GM21723 (cell line): ENCODE results near the gene LDLRAD3.

Source experiments
- ATAC-seq: cut with Tn5 transposase; IDR thresholded peaks from one replicate; pipeline ENCODE4 v1.9.1; 2021; ENCODE audit warnings: mild to moderate bottlenecking, moderate library complexity; ENCODE audit not compliant: unreplicated experiment

Gene LDLRAD3

GRCh38 chr11:35953081-35953760 lies 9.4 kb downstream of the LDLRAD3 start:
- ATAC-seq = no peak

GRCh38 chr11:35954205-35954604 lies 10.3 kb downstream of the LDLRAD3 start:
- no peak for ATAC-seq

DNA sequence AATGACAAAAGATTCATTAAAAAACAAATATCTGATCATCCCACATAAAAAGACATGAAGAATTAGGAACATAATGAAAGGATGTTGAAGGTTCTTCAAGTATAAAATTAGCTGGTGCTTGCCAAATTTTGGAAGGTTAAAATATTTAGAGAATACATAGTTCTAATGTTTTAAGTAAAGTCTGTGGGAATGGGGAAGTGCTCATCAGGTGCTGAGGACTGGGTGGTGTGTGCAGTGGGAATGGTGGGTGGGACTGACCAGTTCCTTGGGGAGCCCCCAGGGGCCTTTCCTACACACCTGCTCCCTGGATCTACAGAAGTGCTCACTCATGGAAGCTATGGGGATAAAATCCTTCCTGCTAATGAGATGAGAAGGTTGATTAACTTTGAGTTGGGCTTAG lies 11.8 kb downstream of the LDLRAD3 start:
- no peak for ATAC-seq

DNA sequence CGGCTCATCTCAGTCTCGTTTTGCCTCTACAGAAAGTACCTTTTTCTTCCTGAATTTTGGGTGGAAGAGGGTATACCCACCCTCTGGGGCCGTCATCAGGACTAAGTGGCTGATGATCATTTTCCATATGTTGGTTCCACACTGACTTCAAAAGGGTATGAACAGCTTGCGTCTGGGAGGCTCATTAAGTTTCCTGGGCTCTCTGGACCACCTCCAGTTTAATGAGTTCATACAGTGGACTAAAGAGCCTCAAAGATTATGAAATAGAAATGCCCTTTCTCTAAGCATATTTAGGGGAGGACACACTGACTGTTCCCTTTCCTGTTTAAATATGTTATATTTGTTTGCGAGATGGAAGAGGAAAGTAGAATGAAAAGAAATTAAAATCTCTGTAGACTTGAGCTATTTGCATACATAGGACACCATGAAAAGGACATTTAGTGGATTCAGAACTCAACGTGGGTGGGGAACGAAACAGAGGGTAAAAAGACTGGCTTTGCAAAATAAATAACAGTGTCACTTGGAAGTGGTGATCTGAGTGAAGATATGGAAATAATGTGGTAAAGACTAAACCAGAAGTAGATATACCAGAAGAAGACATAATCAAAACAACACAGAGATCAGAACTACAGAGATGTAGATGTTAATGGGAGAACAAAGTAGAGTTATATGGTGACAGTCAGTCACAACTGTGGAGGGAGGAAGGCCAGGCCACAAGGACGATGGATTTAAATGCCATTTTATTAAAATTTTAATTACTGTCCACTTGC lies 18.7 kb downstream of the LDLRAD3 start:
- ATAC-seq = no peak

DNA sequence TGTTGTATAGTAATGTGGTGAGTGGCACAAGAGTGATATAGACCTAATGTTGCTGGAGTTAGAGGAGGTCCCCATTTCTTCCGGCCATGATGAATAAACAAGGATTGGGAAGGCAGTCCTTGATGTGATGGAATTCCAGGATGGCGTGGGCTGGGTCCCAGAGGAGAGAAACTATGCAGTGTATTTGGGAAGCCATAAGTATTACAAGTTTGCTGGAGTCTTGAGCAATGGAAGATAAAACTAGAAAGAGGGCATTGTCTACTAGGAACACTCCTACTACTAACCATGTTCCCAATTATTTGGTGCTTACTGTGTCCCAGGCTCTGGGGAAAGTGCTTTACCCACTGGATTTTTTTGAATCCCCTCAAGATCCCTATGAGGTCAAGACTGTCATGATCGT lies 20.0 kb downstream of the LDLRAD3 start:
- no peak for ATAC-seq

DNA sequence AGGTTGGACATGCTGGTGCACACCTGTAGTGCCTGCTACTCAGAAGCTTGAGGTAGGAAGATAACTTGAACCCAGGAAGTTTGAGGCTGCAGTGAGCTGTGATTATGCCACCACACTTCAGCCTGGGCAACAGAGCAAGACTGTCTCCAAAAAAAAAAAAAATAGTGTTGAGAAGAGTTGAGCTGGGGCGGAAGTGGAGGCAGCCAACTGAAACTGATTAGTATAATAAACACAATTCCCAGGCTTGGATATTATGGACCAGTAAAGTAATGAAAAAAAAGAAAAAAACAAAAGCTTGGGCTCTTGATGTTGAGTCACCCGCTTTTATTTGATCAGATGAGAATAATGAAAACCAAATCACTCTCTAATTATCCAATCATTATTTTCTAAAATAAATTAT lies 21.0 kb downstream of the LDLRAD3 start:
- ATAC-seq = no peak

GRCh38 chr11:35967042-35967441 lies 23.2 kb downstream of the LDLRAD3 start:
- no peak for ATAC-seq

- no peak for ATAC-seq
Observed at GRCh38 chr11:35968386-35969088, 24.7 kb downstream of the LDLRAD3 start.

DNA sequence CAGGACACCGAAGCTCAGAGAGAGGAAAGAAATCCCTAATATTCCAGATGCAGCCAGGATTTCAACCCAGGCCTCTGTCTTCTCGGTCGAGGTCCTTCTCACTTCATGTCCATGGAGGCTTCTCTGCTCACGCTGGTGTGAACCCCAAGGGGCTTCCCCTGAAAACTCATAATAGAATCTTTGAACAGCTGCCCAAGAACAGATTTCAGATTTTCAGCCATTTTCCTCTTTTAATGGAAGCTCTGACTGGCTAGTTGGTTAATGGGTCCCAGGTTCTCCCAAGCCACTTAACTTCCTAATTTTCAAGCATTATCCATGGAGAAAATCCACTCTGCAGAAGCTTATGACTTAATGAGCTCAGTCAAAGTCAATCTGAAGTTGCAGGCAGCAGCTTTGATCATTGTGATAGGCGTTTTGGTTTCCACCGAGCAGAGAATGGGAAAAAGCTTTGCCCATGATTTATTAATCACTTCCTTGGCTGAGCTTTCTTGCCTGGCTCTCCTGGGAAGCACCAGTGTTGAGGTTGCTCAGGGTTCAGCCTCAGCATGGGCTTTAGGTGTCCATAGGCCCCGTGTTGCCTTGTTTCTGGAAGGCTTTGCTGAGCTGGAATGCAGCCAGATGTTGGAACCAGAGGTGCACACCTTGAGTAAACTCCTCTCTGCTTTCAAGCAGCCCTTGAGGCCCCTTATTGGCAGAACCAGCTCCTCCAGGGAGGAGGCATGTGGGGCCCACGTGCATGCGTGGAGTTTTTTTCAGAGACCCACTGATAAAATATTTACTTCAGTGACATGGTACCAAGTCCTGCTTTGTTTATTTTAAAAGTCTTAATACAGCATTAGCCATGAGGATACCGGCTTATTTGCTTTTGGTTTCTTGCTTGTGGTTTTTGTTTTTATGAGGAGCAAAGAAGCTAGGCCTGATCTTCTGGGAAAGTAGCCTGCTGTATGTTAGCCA lies 25.5 kb downstream of the LDLRAD3 start:
- ATAC-seq = no peak

GRCh38 chr11:35970445-35970844 lies 26.6 kb downstream of the LDLRAD3 start:
- no peak for ATAC-seq

DNA sequence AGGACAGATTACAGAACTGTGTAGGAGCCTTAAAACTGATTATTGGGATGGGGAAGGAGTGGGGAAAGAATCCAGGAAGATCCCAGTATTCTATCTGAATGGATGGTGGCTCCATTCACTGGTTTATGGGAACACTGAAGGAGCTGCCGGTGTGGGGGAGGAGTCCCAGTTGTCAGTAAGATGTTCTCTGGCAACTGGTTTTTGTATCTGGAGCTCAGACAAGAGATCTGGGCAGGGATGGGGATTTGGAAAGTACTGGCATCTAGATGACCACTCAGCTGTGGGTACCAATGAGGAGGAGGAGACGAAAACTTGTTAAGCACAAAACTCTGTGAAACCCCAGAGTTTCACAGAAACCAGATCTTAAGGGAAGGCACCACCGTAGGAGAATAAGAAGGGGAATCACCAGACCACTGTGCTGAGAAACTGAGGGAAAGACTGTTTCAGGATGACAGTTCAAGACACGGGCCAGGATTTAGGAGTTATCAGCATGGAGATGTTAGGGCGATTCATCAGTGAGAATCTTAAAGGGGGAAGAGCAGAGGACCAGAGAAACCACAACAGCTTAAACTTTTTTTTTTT lies 28.1 kb downstream of the LDLRAD3 start:
- no peak for ATAC-seq

- ATAC-seq = no peak
Observed at GRCh38 chr11:35974882-35975589, 31.2 kb downstream of the LDLRAD3 start.

- ATAC-seq = no peak
Observed at GRCh38 chr11:35976434-35976833, 32.6 kb downstream of the LDLRAD3 start.

DNA sequence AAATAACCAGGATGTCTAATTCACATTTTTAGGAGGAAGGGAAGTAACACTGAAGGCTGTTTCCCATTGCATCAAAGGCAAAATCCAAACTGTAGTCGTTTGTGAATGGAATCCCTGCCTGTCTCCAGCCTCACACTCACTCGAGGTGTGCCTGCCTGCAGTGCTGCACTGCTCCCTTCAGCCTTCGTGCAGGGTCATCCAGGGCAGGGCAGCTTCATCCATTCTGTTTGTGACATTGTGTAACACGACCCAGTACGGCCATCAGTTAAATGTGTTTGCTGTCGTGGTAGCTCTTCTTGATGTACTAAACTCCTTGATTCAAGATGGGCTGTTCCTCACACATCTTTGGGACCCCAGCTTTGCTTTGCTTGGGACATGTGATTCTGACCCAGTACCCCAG lies 34.3 kb downstream of the LDLRAD3 start:
- no peak for ATAC-seq

DNA sequence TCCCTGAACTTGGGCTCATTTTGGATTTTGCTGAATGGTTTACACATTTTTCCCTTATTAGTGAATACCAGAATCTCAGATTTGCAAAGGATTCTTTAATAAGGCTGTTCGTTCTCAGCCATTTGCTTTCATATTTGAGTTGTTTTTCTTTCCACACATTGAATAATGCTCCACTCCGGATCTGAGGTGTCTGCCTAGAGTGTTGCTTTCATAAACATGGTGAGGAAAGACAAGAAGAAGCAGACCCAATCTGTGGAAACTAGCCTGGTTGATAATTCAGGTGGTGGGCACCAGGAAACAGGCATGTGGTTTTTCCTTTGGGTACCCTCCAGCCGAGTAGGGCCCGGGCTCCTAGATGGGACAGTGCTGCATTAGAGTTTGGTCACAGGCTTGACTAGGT lies 35.0 kb downstream of the LDLRAD3 start:
- no peak for ATAC-seq

DNA sequence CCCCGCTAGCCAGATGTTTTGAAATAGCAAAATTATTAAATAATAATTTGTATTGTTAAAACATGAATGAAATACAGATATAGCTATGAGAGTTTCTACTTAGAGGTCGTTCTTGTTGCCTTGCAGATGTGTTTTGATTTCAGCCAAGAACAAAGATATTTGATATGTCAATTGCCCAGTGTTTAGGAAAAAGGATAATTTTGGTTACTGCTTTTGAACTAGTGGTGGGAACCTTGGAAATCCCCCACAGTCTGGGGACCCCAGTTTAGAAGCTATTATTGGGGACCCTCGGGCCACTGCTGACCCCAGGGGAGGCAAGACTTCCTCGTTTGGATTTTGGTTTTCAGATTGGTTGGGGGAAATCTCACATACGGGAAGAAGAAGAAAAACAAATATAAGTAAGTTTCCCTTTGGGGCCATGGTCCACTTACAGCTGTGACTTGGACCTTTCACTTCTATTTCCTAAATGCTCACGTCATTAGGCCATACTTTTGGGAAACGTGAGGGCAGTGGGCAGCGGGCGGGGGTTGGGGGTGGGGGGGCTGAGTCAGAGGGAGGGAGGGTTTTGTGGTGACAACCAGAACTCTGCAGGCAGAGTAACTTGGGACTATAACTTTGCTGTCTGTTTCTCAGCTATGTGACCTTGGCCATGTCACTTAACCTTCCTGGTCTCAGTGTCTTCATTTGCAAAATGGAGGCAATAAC lies 37.0 kb downstream of the LDLRAD3 start:
- no peak for ATAC-seq

DNA sequence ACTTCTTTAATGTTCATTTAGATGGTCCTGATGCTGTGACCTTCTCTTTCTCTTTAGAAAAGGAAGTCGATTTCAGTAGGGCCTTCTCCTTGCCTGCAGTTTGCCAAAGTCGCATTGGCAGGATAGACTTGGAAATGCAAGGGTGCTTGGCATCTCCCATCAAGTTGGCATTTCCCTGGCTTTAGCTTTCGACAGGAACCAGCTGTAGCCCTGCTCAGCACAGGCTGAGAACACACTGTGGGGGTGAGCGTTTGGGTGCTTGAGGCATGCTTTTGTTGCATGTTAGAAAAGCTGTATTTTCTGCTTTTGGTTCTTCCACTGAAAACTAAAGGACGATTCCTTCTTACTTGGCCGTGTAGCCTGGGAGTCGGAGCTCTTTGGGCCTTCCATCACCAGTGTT lies 37.7 kb downstream of the LDLRAD3 start:
- ATAC-seq = no peak

DNA sequence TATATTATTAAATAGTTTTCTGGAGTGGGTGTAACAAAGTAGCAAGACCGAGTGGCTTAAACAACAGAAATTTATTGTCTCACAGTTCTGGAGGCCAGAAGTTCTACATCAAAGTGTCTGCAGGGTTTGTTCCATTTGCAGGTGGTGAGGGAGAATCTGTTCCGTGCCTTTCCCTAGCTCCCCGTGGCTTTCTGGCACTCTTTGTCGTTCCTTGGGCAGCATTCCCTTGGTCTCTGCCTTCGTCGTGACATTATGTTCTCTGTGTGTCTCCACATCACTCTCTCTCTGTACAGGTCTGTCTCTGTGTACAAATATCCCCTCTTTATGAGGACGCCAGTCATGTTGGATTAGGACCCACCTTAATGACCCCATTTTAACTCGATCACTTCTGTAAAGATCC lies 38.2 kb downstream of the LDLRAD3 start:
- ATAC-seq = no peak

GRCh38 chr11:35983981-35984380 lies 40.1 kb downstream of the LDLRAD3 start:
- ATAC-seq = no peak
